Ammon's horn (tissue), 1 donor: ENCODE measurements around the gene TMEM53.
A peak's percentile ranks its signal among the peaks of the same experiment; 100 is the strongest.

Source experiments
- DNase-seq: peaks from one replicate; pipeline ENCODE4 v3.0.0-alpha.2; 2016; ENCODE audit warnings: low spot score

Gene TMEM53

GRCh38 chr1:44628962-44629756 lies 45.1 kb downstream of the TMEM53 start:
- no peak for DNase-seq

- peak; percentile 72 for DNase-seq
Measured at GRCh38 chr1:44625348-44625747, 48.9 kb downstream of the TMEM53 start.

GRCh38 chr1:44624268-44624901 lies 49.9 kb downstream of the TMEM53 start:
- no peak for DNase-seq

- no peak for DNase-seq
Measured at GRCh38 chr1:44621841-44622286, 52.4 kb downstream of the TMEM53 start.

- no peak for DNase-seq
Measured at GRCh38 chr1:44620072-44620471, 54.2 kb downstream of the TMEM53 start.

- DNase-seq: no peak
Measured at GRCh38 chr1:44619261-44619900, 54.9 kb downstream of the TMEM53 start.

GRCh38 chr1:44617703-44618029 lies 56.6 kb downstream of the TMEM53 start:
- DNase-seq: no peak

GRCh38 chr1:44616991-44617702 lies 57.1 kb downstream of the TMEM53 start:
- DNase-seq: no peak

- no peak for DNase-seq
Measured at GRCh38 chr1:44616284-44616990, 57.8 kb downstream of the TMEM53 start.

- DNase-seq: no peak
Measured at GRCh38 chr1:44613941-44614340, 60.3 kb downstream of the TMEM53 start.

- no peak for DNase-seq
Measured at GRCh38 chr1:44611866-44612265, 62.4 kb downstream of the TMEM53 start.

- no peak for DNase-seq
Measured at GRCh38 chr1:44611419-44611818, 62.9 kb downstream of the TMEM53 start.

GRCh38 chr1:44610527-44611148 lies 63.6 kb downstream of the TMEM53 start:
- no peak for DNase-seq

GRCh38 chr1:44609768-44610526 lies 64.3 kb downstream of the TMEM53 start:
- DNase-seq: no peak

- no peak for DNase-seq
Measured at GRCh38 chr1:44609412-44609767, 64.9 kb downstream of the TMEM53 start.

- no peak for DNase-seq
Measured at GRCh38 chr1:44608141-44608540, 66.1 kb downstream of the TMEM53 start.

- no peak for DNase-seq
Measured at GRCh38 chr1:44606701-44607281, 67.5 kb downstream of the TMEM53 start.

- no peak for DNase-seq
Measured at GRCh38 chr1:44605914-44606615, 68.2 kb downstream of the TMEM53 start.

GRCh38 chr1:44604157-44604955 lies 69.9 kb downstream of the TMEM53 start:
- no peak for DNase-seq
